NCI-H446 treated with DMSO at 0.1 percent for 48 hours (cell line): ENCODE measurements around the gene CLMN.
"Not testable (repeated sequence)": the region's sequence is repeated elsewhere in the genome, so short reads cannot be mapped to it uniquely, and the experiment has no call there.

ENCODE experiments used
- DNase-seq: peaks from one replicate; lab custom pipeline; 2025; lab: John Stamatoyannopoulos, UW

CLMN gene

GRCh38 chr14:95218006-95218405 is 101.7 kb downstream of the CLMN start:
- DNase-seq: no peak

DNA sequence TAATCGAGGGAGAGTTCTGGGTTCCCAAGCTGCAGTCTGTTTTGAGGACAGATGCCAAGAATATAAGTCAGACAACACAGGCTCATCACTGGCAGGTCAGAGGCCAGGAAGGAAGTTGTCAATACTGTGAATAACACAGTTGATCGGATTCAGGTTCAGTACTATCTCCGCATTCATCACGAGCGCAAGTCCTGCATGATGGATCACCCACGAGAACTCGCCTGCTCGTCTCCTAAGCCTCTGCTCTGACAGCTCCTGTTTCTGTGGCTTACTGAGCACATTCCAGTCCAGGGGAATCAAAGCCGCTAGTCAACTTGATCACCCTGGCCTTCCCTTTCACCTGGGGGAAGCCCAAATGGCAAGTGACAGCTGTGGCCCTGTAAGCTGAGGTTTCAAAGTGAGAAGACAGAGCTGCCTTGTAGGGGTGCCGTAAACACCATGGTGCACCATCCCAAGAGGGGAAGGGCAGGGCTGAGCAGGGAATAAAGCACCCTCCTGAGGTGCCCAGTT is 102.3 kb downstream of the CLMN start:
- DNase-seq: no peak

- no peak for DNase-seq
Measured at GRCh38 chr14:95216008-95216407, 103.7 kb downstream of the CLMN start.

DNA sequence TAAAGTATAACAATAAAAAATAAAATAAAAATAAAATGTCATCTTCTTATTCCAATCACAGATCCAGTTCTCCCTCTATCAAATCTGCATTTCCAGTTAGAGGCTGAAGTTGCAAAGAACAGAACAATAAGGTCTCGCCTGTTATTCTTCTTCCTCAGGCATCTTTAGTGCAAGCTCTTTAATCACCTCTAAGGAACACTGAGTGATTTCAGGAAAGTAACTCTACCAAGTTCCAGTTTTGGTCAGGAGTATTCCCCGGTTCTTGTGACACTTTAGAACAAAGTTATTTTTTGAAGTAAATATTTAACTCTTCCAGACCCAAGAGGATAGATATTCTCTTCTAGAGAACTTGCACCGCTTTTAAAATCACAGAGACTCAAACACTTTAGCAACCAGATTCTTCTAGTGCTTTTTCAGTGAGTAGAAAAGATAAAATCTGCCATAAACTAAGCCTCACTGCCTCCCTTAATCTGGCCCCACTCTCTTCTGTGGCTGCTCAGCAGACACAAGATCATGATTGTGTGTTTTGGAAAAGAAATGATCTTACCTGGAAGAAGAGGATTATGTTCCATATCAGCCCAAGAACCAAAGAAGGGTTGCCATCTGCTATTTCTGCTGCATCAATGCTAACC is 104.5 kb downstream of the CLMN start:
- DNase-seq: no peak

DNA sequence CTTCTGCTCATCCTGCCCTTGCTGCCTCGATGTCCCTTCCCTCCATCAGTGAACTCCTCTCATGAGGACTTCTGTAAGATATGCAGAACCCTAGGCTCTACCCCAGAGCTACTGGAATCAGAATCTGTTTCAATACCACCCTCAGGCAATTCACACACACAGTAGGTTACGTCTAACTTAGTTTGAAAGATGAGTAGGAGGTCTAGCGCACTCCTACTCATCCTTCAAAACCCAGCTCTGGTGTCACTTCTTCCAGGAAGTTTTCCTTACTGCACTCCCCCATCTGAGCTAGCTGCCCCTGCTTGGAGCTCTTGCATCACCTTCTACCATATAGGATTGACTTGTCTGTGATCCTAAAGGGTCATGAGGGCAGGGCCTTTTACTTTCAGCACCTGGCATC is 105.9 kb downstream of the CLMN start:
- DNase-seq: no peak

- no peak for DNase-seq
Measured at GRCh38 chr14:95211721-95212504, 107.8 kb downstream of the CLMN start.

DNA sequence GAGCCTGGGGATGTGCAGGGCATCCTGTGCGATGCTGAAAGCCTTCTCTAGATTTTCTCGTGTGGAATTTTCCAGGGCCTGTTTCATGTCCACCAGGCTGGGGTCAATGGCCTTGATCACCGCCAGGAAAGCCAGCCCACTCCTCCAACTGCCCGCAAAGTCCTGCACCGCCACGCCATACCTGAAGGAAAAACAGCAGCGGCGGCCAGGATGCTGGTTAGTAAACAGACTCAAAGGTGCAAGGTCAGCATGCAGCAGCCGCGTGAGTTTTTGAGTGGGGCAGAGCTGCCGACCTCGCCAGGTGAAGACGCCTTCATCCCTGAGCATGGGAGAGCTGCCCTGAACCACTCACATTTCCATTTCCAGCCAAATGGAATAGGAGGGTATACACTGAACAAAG is 109.0 kb downstream of the CLMN start:
- DNase-seq: no peak

DNA sequence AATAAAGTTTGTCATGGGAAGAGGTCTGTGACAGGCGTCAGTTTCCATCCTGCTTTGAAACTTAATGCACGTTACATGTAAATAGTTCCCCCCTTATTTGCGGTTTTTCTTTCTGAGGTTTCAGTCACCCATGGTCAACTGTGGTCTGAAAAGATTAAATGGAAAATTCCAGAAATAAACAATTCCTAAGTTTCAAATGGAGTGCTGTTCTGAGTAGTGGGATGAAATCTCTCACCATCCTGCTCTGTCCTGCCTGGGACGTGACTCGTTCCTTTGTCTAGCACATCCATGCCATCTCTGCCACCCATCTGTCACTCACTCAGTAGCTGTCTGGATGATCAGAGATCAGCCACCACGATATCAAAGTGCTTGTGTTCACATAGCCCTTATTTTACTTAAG is 111.1 kb downstream of the CLMN start:
- DNase-seq: no peak

DNA sequence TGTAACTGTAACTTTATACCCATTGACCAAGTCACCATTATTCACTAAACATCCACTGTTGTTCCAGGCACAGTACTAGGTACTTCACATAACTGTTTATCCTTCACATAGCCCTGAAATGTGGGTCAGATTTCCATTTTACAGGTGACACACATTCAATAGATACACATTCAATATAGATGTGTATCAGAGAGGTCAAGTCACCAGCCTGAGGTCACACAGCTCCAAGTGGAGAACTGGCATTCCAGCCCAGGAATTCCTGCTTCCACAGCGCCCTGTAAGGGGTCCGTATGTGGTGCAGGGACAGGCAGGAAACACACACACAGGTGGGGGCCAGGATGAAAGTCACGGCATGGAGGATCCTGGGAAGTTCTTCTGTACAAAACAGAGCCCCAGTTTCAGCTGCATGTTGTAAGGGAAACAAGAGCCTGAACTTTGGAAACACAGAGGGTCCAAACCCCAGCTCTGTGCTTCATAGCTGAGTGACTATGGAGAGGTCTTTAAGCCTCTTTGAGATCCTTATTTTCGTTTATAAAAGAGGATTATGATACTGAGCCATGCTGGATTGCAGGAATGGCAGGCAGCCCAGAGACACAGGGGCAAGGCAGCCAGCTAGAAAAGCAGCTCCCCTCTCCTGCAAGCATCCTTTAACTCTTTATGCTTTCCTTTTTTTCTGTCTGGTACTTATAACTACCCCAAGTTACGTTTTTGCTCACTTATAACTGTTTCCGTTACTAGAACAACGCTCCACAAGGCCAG is 112.1 kb downstream of the CLMN start:
- no peak for DNase-seq

- no peak for DNase-seq
Measured at GRCh38 chr14:95206534-95206933, 113.2 kb downstream of the CLMN start.

GRCh38 chr14:95204705-95205104 is 115.0 kb downstream of the CLMN start:
- DNase-seq: no peak

DNA sequence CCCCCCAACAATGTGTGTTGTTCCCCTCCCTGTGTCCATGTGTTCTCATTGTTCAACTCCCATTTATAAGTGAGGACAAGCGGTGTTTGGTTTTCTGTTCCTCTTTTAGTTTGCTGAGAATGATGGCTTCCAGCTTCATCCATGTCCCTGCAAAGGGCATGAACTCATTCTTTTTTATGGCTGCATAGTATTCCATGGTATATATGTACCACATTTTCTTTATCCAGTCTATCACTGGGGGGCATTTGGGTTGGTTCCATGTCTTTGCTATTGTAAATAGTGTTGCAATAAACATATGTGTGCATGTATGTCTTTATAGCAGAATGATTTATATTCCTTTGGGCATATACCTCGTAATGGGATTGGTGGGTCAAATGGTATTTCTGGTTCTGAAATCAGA is 118.0 kb downstream of the CLMN start:
- DNase-seq: not testable (repeated sequence)

DNA sequence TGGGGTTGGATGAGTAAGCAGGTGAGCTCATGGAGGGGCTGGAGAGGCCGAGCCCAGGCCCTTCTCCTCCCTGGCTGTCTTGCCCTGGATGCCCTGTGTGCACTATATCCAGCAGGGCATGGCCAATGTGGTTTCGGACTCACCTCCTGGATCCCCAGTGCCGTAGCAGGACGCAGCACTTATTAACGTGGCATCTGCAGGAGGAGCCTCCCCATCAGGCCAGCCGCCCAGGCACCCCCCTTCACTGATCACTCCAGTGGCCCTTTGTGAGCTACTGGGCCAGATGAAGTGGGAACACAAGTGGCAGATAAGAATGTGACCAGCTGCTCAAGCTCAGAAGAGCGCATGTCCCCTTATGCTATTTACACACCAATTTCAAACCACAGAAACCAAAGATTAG is 119.3 kb downstream of the CLMN start:
- DNase-seq: no peak

DNA sequence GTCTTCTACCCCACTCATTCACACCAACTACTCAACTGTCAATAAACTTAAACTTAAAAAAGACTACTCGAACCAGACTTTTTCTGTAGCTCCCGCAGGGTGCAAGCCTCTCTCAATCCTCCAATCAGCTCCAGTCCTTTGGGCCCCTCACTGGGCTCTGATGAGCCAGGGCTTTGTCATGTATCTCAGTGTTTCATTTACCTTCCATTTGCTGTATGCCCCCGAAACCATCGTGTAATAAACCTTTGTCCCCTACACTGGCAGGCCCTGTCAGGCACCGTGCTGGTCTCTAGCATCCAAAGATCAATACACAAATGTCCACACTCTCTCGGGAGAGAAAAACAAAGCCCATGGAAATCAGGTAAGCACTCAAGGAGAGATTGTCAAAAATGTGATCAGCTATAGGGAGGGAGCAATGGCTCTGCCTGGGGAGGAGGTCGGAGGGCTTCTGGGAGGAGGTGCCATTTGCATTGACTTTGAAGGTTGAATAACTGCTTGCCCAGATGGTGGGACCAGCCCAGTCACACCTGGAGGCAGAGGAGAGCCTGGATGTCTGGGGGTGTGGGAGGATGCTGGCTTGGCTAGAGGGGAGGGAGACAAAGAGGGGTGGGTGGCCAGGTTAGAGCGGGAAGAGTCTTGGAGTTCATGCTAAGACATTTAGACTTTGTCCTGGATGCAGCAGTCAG is 120.3 kb downstream of the CLMN start:
- DNase-seq: no peak

GRCh38 chr14:95198320-95198719 is 121.4 kb downstream of the CLMN start:
- no peak for DNase-seq

DNA sequence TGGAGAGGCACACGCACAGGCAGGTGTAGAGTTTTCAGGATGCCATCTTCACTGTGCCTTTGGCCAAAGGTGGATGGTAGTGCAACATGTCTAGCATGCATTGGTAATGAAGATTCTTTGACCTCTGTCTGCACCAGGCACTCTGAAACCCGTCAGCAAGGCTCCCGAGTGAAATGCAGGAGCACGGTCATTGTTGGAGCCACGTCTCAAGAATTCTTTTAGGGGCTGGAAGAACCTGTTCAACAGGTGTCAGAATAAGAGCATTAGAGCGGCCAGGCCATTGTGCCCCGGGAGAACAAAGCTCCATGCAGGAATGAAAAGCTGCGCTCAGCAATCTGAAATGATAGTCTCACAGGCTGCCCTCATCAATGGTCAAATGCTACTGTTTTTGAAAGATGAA is 122.2 kb downstream of the CLMN start:
- DNase-seq: no peak

- no peak for DNase-seq
Measured at GRCh38 chr14:95196826-95197545, 122.7 kb downstream of the CLMN start.

GRCh38 chr14:95196268-95196667 is 123.4 kb downstream of the CLMN start:
- no peak for DNase-seq

DNA sequence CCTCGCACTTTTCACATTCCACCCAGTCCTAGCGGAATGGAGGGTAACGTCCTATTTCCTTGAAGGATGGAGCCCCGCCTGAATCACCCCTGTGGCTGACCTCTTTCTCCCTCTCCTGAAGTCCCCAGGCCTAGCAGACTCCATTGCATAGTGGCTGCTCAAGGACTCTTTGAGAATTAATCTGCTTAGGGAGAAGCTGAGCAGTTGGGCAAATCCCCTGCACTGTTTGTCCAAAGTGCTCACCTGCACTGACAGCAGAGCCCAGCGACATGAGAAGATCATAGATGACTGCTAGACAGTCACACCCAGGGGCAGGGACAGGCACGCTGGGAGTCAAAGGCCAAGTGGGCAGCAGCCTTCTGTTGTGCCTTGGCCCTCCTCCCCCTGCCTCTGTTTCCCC is 124.7 kb downstream of the CLMN start:
- DNase-seq: no peak

DNA sequence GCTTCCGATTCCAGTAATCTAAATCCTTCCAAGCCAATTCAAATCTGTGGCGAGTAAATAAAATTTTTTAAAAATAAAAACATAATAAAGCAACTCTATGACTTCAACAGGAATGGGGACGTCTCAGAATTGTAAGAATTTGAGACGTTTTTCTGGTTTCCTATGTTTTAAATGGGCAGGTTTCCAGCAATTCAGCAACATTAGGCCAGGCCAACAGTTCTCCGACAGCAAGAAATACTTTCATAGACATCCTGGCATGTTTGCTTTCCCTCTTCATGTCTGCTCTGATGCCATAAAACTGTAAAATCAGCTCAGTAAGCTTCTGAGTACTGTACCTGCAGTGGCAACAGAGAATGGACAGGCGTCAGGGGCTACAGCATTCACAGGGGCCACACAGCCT is 126.6 kb downstream of the CLMN start:
- DNase-seq: no peak

DNA sequence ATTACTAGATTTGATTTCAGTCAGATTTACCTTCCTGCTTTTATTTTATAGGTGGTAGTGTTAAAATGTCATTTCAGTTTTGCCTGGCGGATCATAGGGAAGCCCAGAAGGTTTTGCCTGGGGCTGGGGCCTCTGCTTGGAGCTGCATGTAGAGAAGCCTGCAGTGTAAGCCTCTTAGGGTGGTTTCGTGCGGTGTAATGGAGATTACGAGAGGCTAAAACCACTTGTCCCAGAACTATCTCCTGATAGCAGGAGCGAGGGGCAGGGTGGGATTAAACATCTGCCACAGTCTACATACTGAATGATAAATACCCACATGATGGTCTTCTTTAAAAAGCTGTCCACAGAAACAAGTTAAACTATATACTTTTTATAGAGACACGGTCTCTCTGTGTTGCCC is 127.4 kb downstream of the CLMN start:
- DNase-seq: no peak
